WTC11 (cell line): ENCODE data around the gene SPACDR. TPM values are rescaled to one million over a fixed set of nuclear protein-coding genes. Genes with fewer than 3 reads are reported as not detected.

ENCODE experiments used
- ATF1 ChIP-seq: sonication (generic); formaldehyde crosslinking; IDR thresholded peaks from 2 replicates; pipeline ENCODE4 v1.8.1; 2023; ENCODE audit warnings: mild to moderate bottlenecking, moderate library complexity, missing genetic modification reagents
- CREB1 ChIP-seq: sonication (generic); formaldehyde crosslinking; IDR thresholded peaks from 2 replicates; pipeline ENCODE4 v1.8.0; 2023; ENCODE audit warnings: mild to moderate bottlenecking, missing genetic modification reagents
- E2F1 ChIP-seq: sonication (generic); formaldehyde crosslinking; IDR thresholded peaks from 2 replicates; pipeline ENCODE4 v1.8.0; 2022; ENCODE audit warnings: mild to moderate bottlenecking, missing genetic modification reagents
- ELF4 ChIP-seq: sonication (generic); formaldehyde crosslinking; IDR thresholded peaks from 2 replicates; pipeline ENCODE4 v1.8.1; 2022; ENCODE audit warnings: low read depth, mild to moderate bottlenecking, moderate library complexity, missing genetic modification reagents
- ERG ChIP-seq: fragments of 250-450 bp; sonication (Bioruptor Pico); IDR thresholded peaks from 2 replicates; pipeline ENCODE4 v1.8.0; 2021; ENCODE audit warnings: mild to moderate bottlenecking
- ETV6 ChIP-seq: sonication (generic); formaldehyde crosslinking; IDR thresholded peaks from 2 replicates; pipeline ENCODE4 v1.8.1; 2022; ENCODE audit warnings: mild to moderate bottlenecking, missing genetic modification reagents
- FOXK1 ChIP-seq: sonication (generic); formaldehyde crosslinking; IDR thresholded peaks from 2 replicates; pipeline ENCODE4 v1.8.0; 2022; ENCODE audit warnings: mild to moderate bottlenecking, moderate library complexity, missing genetic modification reagents
- FOXP1 ChIP-seq: sonication (generic); formaldehyde crosslinking; IDR thresholded peaks from 2 replicates; pipeline ENCODE4 v1.8.0; 2022; ENCODE audit warnings: missing genetic modification reagents, mild to moderate bottlenecking, moderate library complexity, borderline replicate concordance
- GRHL2 ChIP-seq: fragments of 250-450 bp; sonication (Bioruptor Pico); IDR thresholded peaks from 2 replicates; pipeline ENCODE4 v1.8.0; 2022; ENCODE audit warnings: mild to moderate bottlenecking, moderate library complexity; ENCODE audit not compliant: insufficient replicate concordance, severe bottlenecking
- HMGA2 ChIP-seq: fragments of 250-450 bp; sonication (Bioruptor Pico); IDR thresholded peaks from 2 replicates; pipeline ENCODE4 v1.4.0; 2021; ENCODE audit warnings: mild to moderate bottlenecking, moderate library complexity
- HMGXB4 ChIP-seq: sonication (generic); formaldehyde crosslinking; IDR thresholded peaks from 2 replicates; pipeline ENCODE4 v1.8.1; 2023; ENCODE audit warnings: mild to moderate bottlenecking, moderate library complexity, missing genetic modification reagents
- KAT7 ChIP-seq: sonication (generic); formaldehyde crosslinking; IDR thresholded peaks from 2 replicates; pipeline ENCODE4 v1.8.1; 2023; ENCODE audit warnings: missing genetic modification reagents, mild to moderate bottlenecking, borderline replicate concordance
- MAX ChIP-seq: sonication (generic); formaldehyde crosslinking; IDR thresholded peaks from 2 replicates; pipeline ENCODE4 v1.8.0; 2022; ENCODE audit warnings: mild to moderate bottlenecking, missing genetic modification reagents
- MLX ChIP-seq: sonication (generic); formaldehyde crosslinking; IDR thresholded peaks from 2 replicates; pipeline ENCODE4 v1.8.1; 2023; ENCODE audit warnings: mild to moderate bottlenecking, missing genetic modification reagents, moderate library complexity
- MXD4 ChIP-seq: fragments of 250-450 bp; sonication (Bioruptor Pico); IDR thresholded peaks from 2 replicates; pipeline ENCODE4 v1.8.0; 2021; ENCODE audit warnings: mild to moderate bottlenecking, moderate library complexity, borderline replicate concordance
- NR2C2 ChIP-seq: sonication (generic); formaldehyde crosslinking; IDR thresholded peaks from 2 replicates; pipeline ENCODE4 v1.8.0; 2022; ENCODE audit warnings: mild to moderate bottlenecking, missing genetic modification reagents
- NR3C1 ChIP-seq: sonication (generic); formaldehyde crosslinking; conservative IDR thresholded peaks from 2 replicates; pipeline ENCODE4 v1.8.1; 2023; ENCODE audit warnings: low read depth, mild to moderate bottlenecking, missing genetic modification reagents
- PRRX2 ChIP-seq: fragments of 250-450 bp; sonication (Bioruptor Pico); IDR thresholded peaks from 2 replicates; pipeline ENCODE4 v1.8.0; 2021; ENCODE audit warnings: mild to moderate bottlenecking
- RELA ChIP-seq: sonication (generic); formaldehyde crosslinking; IDR thresholded peaks from 2 replicates; pipeline ENCODE4 v1.8.1; 2022; ENCODE audit warnings: missing genetic modification reagents, mild to moderate bottlenecking, borderline replicate concordance
- SMAD4 ChIP-seq: sonication (generic); formaldehyde crosslinking; IDR thresholded peaks from 2 replicates; pipeline ENCODE4 v1.8.0; 2022; ENCODE audit warnings: mild to moderate bottlenecking, missing genetic modification reagents
- SOX15 ChIP-seq: fragments of 250-450 bp; sonication (Bioruptor Pico); IDR thresholded peaks from 2 replicates; pipeline ENCODE4 v1.9.0; 2021; ENCODE audit warnings: mild to moderate bottlenecking
- TCF7 ChIP-seq: sonication (generic); formaldehyde crosslinking; IDR thresholded peaks from 2 replicates; pipeline ENCODE4 v1.8.0; 2022; ENCODE audit warnings: mild to moderate bottlenecking, low read depth, missing genetic modification reagents, moderate library complexity
- ZNF121 ChIP-seq: sonication (generic); formaldehyde crosslinking; IDR thresholded peaks from 2 replicates; pipeline ENCODE4 v1.8.0; 2023; ENCODE audit warnings: missing genetic modification reagents
- ZNF138 ChIP-seq: sonication (generic); formaldehyde crosslinking; conservative IDR thresholded peaks from 2 replicates; pipeline ENCODE4 v1.8.1; 2022; ENCODE audit warnings: mild to moderate bottlenecking, moderate library complexity, missing genetic modification reagents
- ZNF232 ChIP-seq: sonication (generic); formaldehyde crosslinking; IDR thresholded peaks from 2 replicates; pipeline ENCODE4 v1.8.0; 2022; ENCODE audit warnings: mild to moderate bottlenecking, missing genetic modification reagents
- ZNF416 ChIP-seq: fragments of 250-450 bp; sonication (Bioruptor Pico); IDR thresholded peaks from 2 replicates; pipeline ENCODE4 v1.9.0; 2021; ENCODE audit warnings: mild to moderate bottlenecking, inconsistent platforms
- ZNF512 ChIP-seq: sonication (generic); formaldehyde crosslinking; IDR thresholded peaks from 2 replicates; pipeline ENCODE4 v1.8.1; 2022; ENCODE audit warnings: missing genetic modification reagents, borderline replicate concordance
- ZNF532 ChIP-seq: fragments of 250-450 bp; sonication (Bioruptor Pico); IDR thresholded peaks from 2 replicates; pipeline ENCODE4 v1.9.0; 2021; ENCODE audit warnings: mild to moderate bottlenecking, borderline replicate concordance
- total RNA-seq: library from RNA; stranded (reverse); gene quantifications from 3 replicates; pipeline ENCODE4 v1.2.3, GENCODE V29; 2021

The SPACDR gene
- total RNA-seq, 1 experiment from 2014 or later, result 0.33 TPM

GRCh38 chr7:100428199-100428966, 35.7 kb downstream of the SPACDR start, which contains the start of gene ZCWPW1 (continued):
- TF ChIP-seq FOXK1 (CRISPR knock-in tag) (peak; percentile 97), NR2C2 (CRISPR knock-in tag) (peak; percentile 77; the same call in 1 of the 2 replicates), GRHL2 (CRISPR knock-in tag) (no peak), ELF4 (no peak; the same call in 1 of the 2 replicates), ETV6 (CRISPR knock-in tag) (peak; percentile 99), HMGA2 (CRISPR knock-in tag) (no peak), HMGXB4 (CRISPR knock-in tag) (0 out of 2 replicates have a peak, but pooled peaks have one; percentile 56), ZNF121 (CRISPR knock-in tag) (peak; percentile 46; the same call in 1 of the 2 replicates), PRRX2 (peak; percentile 85; the same call in 1 of the 2 replicates), E2F1 (peak; percentile 98), CREB1 (CRISPR knock-in tag) (peak; percentile 99), ZNF532 (CRISPR knock-in tag) (peak; percentile 76; the same call in 1 of the 2 replicates), ERG (CRISPR knock-in tag) (peak; percentile 80; the same call in 1 of the 2 replicates), SMAD4 (CRISPR knock-in tag) (peak; percentile 92), ZNF512 (no peak), RELA (CRISPR knock-in tag) (peak; percentile 96), FOXP1 (peak; percentile 99), ZNF232 (CRISPR knock-in tag) (peak; percentile 98), MAX (CRISPR knock-in tag) (peak; percentile 100), TCF7 (CRISPR knock-in tag) (peak; percentile 94), SOX15 (peak; percentile 72; the same call in 1 of the 2 replicates), MLX (CRISPR knock-in tag) (peak; percentile 95; the same call in 1 of the 2 replicates), MXD4 (CRISPR knock-in tag) (no peak), ATF1 (CRISPR knock-in tag) (peak; percentile 97), ZNF138 (CRISPR knock-in tag) (no peak), KAT7 (CRISPR knock-in tag) (peak; percentile 92; the same call in 1 of the 2 replicates), NR3C1 (CRISPR knock-in tag) (no peak; the same call in 1 of the 2 replicates), ZNF416 (CRISPR knock-in tag) (peak; percentile 87)
